ENCODE data around the gene TNFRSF12A.

TNFRSF12A gene

DNA sequence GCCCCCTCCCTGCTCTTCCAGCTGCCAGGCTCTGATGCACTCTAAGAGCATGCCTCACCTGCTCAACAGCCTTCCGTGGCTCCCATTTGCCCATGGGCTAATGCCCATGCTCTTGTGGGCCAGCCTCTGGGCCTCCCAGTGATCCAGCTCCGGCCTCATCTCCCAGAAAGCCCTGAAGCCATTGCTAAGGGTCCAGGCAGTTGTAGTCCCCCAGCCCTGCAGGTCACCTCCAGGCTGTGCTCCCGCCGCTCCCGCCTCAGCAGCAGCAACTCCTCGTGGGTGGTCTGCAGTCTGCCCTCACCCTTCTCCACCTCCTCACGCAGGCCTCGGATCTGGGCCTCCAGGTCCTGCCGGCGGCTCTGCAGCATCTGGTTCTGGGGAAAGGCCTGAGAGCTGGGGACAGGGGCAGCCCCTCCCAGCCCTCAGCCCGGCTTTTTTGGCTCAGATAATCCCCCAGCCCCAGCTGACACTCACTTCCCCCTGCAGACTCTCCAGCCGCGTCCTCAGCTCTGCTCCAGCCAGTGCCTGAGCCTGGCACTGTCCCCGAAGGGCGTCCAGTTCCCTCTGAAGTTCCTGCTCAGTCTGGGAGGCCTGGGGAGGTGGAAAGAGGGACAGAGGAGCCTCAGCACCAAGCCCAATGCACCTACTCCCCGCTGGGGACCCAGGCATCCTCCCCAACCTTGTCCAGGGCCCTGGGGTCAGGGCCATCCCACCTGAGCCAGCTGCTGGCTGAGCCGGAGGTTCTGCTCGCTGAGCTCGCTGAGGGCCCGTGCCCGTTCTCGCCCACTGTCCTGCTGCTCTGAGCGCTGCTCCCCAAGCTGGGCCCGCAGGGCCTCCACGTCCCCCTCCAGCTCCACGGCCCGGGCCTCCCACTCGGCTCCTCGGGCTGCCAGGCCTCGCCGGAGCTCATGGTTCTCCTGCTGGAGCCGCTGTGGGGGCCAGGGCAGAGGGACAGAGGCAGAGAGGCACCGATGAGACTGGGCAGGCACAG, 10.3 kb downstream of the TNFRSF12A start:
- DNase-seq (ENCODE audit: low read depth): no peak
- no peak for TF ChIP-seq CTCF (conservative IDR thresholded peaks at IDR 0.05; ENCODE audit: low read depth, low read length)
- no peak overlapping the region for H3K4me3 ChIP-seq (ENCODE audit: low read depth, low read length)

DNA sequence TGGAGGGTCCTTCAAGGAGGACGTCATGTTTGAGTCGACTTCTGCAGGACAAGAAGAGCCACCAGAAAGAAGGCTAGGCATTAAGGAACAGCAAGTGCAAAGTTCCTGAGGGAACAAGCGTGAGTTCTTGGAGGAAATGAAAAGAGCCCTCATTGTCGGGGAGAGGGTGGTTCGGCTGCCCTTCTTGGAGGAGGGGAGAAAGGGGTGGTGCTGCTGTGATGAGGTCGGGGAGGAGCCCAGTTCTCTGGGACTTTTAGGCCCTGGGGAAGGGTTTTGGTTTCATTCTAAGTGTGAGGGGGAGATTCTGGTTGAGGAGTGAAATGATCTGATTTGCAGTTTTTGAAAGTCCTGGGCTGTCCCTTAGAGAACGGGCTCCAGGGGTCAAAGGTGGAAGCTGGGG, 12.5 kb downstream of the TNFRSF12A start:
- DNase-seq (ENCODE audit: low read depth): no peak
- no peak overlapping the region for H3K4me3 ChIP-seq (ENCODE audit: low read depth, low read length)
- TF ChIP-seq CTCF (conservative IDR thresholded peaks at IDR 0.05; ENCODE audit: low read depth, low read length): no peak

GRCh38 chr16:3035289-3035971, 15.3 kb downstream of the TNFRSF12A start:
- DNase-seq (ENCODE audit: low read depth): no peak
- no peak for TF ChIP-seq CTCF (conservative IDR thresholded peaks at IDR 0.05; ENCODE audit: low read depth, low read length)
- no peak overlapping the region for H3K4me3 ChIP-seq (ENCODE audit: low read depth, low read length)

GRCh38 chr16:3035972-3036725, 16.0 kb downstream of the TNFRSF12A start:
- H3K4me3 ChIP-seq (ENCODE audit: low read depth, low read length): no peak overlapping the region
- no peak for DNase-seq (ENCODE audit: low read depth)
- no peak for TF ChIP-seq CTCF (conservative IDR thresholded peaks at IDR 0.05; ENCODE audit: low read depth, low read length)

GRCh38 chr16:3036726-3037315, 16.7 kb downstream of the TNFRSF12A start, which contains the start of gene BICDL2:
BICDL2 (minus strand) TSS chr16:3036944; CDS start chr16:3035496, 1,448 bp downstream.
- no peak within 1 kb of the TSS for H3K4me3 ChIP-seq (ENCODE audit: low read depth, low read length)

More at GRCh38 chr16:3036726-3037315, 16.7 kb downstream of the TNFRSF12A start, which contains the start of gene BICDL2:
- DNase-seq (ENCODE audit: low read depth): no peak
- TF ChIP-seq CTCF (conservative IDR thresholded peaks at IDR 0.05; ENCODE audit: low read depth, low read length): no peak
